ENCODE results near the gene EXOC3L1.

- TF ChIP-seq CTCF (IDR thresholded peaks at IDR 0.05) = no peak
- no peak for TF ChIP-seq POLR2A (IDR thresholded peaks at IDR 0.05)
Measured at GRCh38 chr16:67169011-67169451, 20.9 kb downstream of the EXOC3L1 start.
